Fibroblast of lung (primary cell): ENCODE measurements around the gene IGF1R. TPM values are rescaled to one million over a fixed set of nuclear protein-coding genes. Genes with fewer than 3 reads are reported as not detected.

Experiments
- DNase-seq, 2 donors: peaks; one replicate each; pipeline versions ENCODE4 v3.0.0 to v3.0.0-alpha.2; 2010; ENCODE audit warnings: low read depth in 2 of 2
- H2AFZ ChIP-seq: 2 replicates; pipeline ENCODE4 v1.5.1; 2012; ENCODE audit warnings: low read length, control low read depth, inconsistent platforms
- H3K27ac ChIP-seq: 2 replicates; pipeline ENCODE4 v1.5.1; 2011; ENCODE audit warnings: low read length, control low read depth; ENCODE audit not compliant: insufficient read depth
- H3K27me3 ChIP-seq: 2 replicates; pipeline ENCODE4 v1.5.1; 2011; ENCODE audit warnings: mild to moderate bottlenecking, low read length; ENCODE audit not compliant: control insufficient read depth, insufficient read depth
- H3K36me3 ChIP-seq: 2 replicates; pipeline ENCODE4 v1.5.1; 2011; ENCODE audit warnings: low read length; ENCODE audit not compliant: control insufficient read depth, insufficient read depth
- H3K4me1 ChIP-seq: 2 replicates; pipeline ENCODE4 v1.5.1; 2011; ENCODE audit warnings: low read length; ENCODE audit not compliant: control insufficient read depth, insufficient read depth; ENCODE audit errors: extremely low read depth
- H3K4me2 ChIP-seq: 2 replicates; pipeline ENCODE4 v1.5.1; 2011; ENCODE audit warnings: low read length, control low read depth; ENCODE audit not compliant: insufficient read depth; ENCODE audit errors: extremely low read depth
- H3K4me3 ChIP-seq, 4 experiments: fragments of 200-600 bp in 1 of 4; sonication (generic) in 1 of 4; replicated peaks in 1 of 4; 2 replicates each; pipeline ENCODE4 v1.5.1; 2011 to 2016; ENCODE audit warnings: low read length in 4 of 4, low read depth in 3 of 4, mild to moderate bottlenecking in 3 of 4, control low read depth in 2 of 4, inconsistent platforms in 1 of 4, mixed read lengths in 1 of 4; ENCODE audit not compliant: insufficient read depth in 1 of 4; ENCODE audit errors: control extremely low read depth in 1 of 4
- H3K79me2 ChIP-seq: 2 replicates; pipeline ENCODE4 v1.5.1; 2012; ENCODE audit warnings: mild to moderate bottlenecking, low read length, inconsistent platforms; ENCODE audit not compliant: control insufficient read depth, insufficient read depth
- H3K9ac ChIP-seq: 2 replicates; pipeline ENCODE4 v1.5.1; 2011; ENCODE audit warnings: mild to moderate bottlenecking, low read length, control low read depth; ENCODE audit not compliant: insufficient read depth
- H3K9me3 ChIP-seq: 2 replicates; pipeline ENCODE4 v1.5.1; 2012; ENCODE audit warnings: low read depth, low read length; ENCODE audit not compliant: control insufficient read depth, insufficient read depth
- H4K20me1 ChIP-seq: 2 replicates; pipeline ENCODE4 v1.5.1; 2011; ENCODE audit warnings: low read length; ENCODE audit not compliant: control insufficient read depth, insufficient read depth; ENCODE audit errors: extremely low read depth
- CTCF ChIP-seq, 2 donors: IDR thresholded peaks in 1 of 2; conservative IDR thresholded peaks in 1 of 2; 1 replicate in 1 of 2; 2 replicates in 1 of 2; pipeline ENCODE4 v1.5.1; 2011 to 2012; ENCODE audit warnings: low read length in 2 of 2, control low read depth in 1 of 2, inconsistent platforms in 1 of 2, low read depth in 1 of 2, mild to moderate bottlenecking in 1 of 2
- EZH2 ChIP-seq: IDR thresholded peaks from 2 replicates; pipeline ENCODE4 v1.5.1; 2012; ENCODE audit warnings: low read length, control low read depth, mild to moderate bottlenecking; ENCODE audit errors: missing control alignments
- polyA plus RNA-seq, 2 donors: library from polyadenylated mRNA; depleted of rRNA in 1 of 2; stranded (reverse) in 1 of 2; unstranded in 1 of 2; fragments of >200 nt; gene quantifications; 2 replicates each; pipeline ENCODE4 v1.2.1, GENCODE V29; 2011 to 2012; ENCODE audit warnings: missing spikeins in 1 of 2
- total RNA-seq: library from RNA; depleted of rRNA; stranded (reverse); fragments of >200 nt; gene quantifications from 2 replicates; pipeline ENCODE4 v1.2.1, GENCODE V29; 2014

Gene IGF1R
- total and polyA plus RNA-seq, 2 donors (not counting 1 experiment from before 2014, with no cell fraction given) = 14.6 to 28.6 TPM

- Histone ChIP-seq H3K4me1 (no peaks in the 10 kb centered on the region), H3K27ac (no peak overlapping the region), H2AFZ (no peak overlapping the region), H3K4me2 (no peak overlapping the region), H3K36me3 (no peaks in the 10 kb centered on the region), H3K4me3 (no peak overlapping the region), H4K20me1 (no peaks in the 10 kb centered on the region), H3K9me3 (no peaks in the 10 kb centered on the region), H3K9ac (no peak overlapping the region), H3K27me3 (no peaks in the 10 kb centered on the region), H3K79me2 (no peaks in the 10 kb centered on the region)
- DNase-seq = peak; percentile 32 to 71
- no peak for TF ChIP-seq CTCF (conservative IDR thresholded peaks at IDR 0.05 in 1 of 2, IDR thresholded peaks at IDR 0.05 in 1 of 2; ENCODE audit: low read depth in 1 of 2, low read length in 2 of 2)
- TF ChIP-seq EZH2 = no peak
Observed at GRCh38 chr15:98609144-98609852, 39.0 kb upstream of the IGF1R start.

GRCh38 chr15:98610991-98611390, 37.3 kb upstream of the IGF1R start:
- no peak for DNase-seq
- H3K36me3 ChIP-seq = no peaks in the 10 kb centered on the region
- no peak overlapping the region for H3K9ac ChIP-seq
- no peaks in the 10 kb centered on the region for H3K9me3 ChIP-seq
- no peak overlapping the region for H3K4me3 ChIP-seq
- H3K4me2 ChIP-seq = no peak overlapping the region
- H2AFZ ChIP-seq = no peak overlapping the region
- no peaks in the 10 kb centered on the region for H4K20me1 ChIP-seq
- no peaks in the 10 kb centered on the region for H3K27me3 ChIP-seq
- no peak for TF ChIP-seq EZH2
- no peak for TF ChIP-seq CTCF (conservative IDR thresholded peaks at IDR 0.05 in 1 of 2, IDR thresholded peaks at IDR 0.05 in 1 of 2; ENCODE audit: low read depth in 1 of 2, low read length in 2 of 2)
- H3K4me1 ChIP-seq = no peaks in the 10 kb centered on the region
- H3K79me2 ChIP-seq = no peaks in the 10 kb centered on the region
- H3K27ac ChIP-seq = no peak overlapping the region

GRCh38 chr15:98611808-98612207, 36.5 kb upstream of the IGF1R start:
- Histone ChIP-seq H3K9ac (no peak overlapping the region), H3K9me3 (no peaks in the 10 kb centered on the region), H2AFZ (no peak overlapping the region), H3K79me2 (no peaks in the 10 kb centered on the region), H3K36me3 (no peaks in the 10 kb centered on the region), H3K4me3 (no peak overlapping the region), H3K4me2 (no peak overlapping the region), H3K27ac (no peak overlapping the region), H4K20me1 (no peaks in the 10 kb centered on the region), H3K27me3 (no peaks in the 10 kb centered on the region), H3K4me1 (no peaks in the 10 kb centered on the region)
- TF ChIP-seq EZH2 (no peak), CTCF (conservative IDR thresholded peaks at IDR 0.05 in 1 of 2, IDR thresholded peaks at IDR 0.05 in 1 of 2; ENCODE audit: low read depth in 1 of 2, low read length in 2 of 2) (no peak)
- no peak for DNase-seq
